Neutrophil (primary cell): ENCODE data around the gene NSD2.
"Not testable (repeated sequence)": the region's sequence is repeated elsewhere in the genome, so short reads cannot be mapped to it uniquely, and the experiment has no call there.

Source experiments
- H3K27ac ChIP-seq: fragments of 200-600 bp; sonication (generic); 2 replicates; pipeline ENCODE4 v1.5.1; 2016; ENCODE audit warnings: mild to moderate bottlenecking, moderate library complexity
- H3K27me3 ChIP-seq: fragments of 200-600 bp; sonication (generic); 2 replicates; pipeline ENCODE4 v1.6.0; 2016; ENCODE audit warnings: mild to moderate bottlenecking
- H3K36me3 ChIP-seq: fragments of 200-600 bp; sonication (generic); 2 replicates; pipeline ENCODE4 v1.5.1; 2017
- H3K4me1 ChIP-seq, 2 experiments: fragments of 200-600 bp in 1 of 2; sonication (generic) in 1 of 2; 1 replicate in 1 of 2; 2 replicates in 1 of 2; pipeline versions ENCODE4 v1.5.1 to v1.6.1; 2013 to 2016; ENCODE audit warnings: low read depth in 1 of 2, low read length in 1 of 2, mild to moderate bottlenecking in 1 of 2, moderate library complexity in 1 of 2; ENCODE audit not compliant: control insufficient read depth in 1 of 2, insufficient read depth in 1 of 2
- H3K4me3 ChIP-seq, 2 experiments: fragments of 200-600 bp in 1 of 2; sonication (generic) in 1 of 2; 1 replicate in 1 of 2; 2 replicates in 1 of 2; pipeline ENCODE4 v1.5.1; 2013 to 2016; ENCODE audit warnings: low read depth in 1 of 2, low read length in 1 of 2, mild to moderate bottlenecking in 1 of 2, moderate library complexity in 1 of 2
- H3K9me3 ChIP-seq: fragments of 200-600 bp; sonication (generic); 2 replicates; pipeline ENCODE4 v1.5.1; 2016
- TF ChIP-seq, protein P1 (sequence below): fragments of 200-600 bp; sonication (generic); IDR thresholded peaks from 2 replicates; pipeline ENCODE4 v1.5.1; 2016; ENCODE audit warnings: antibody characterized with exemption

Gene NSD2

DNA sequence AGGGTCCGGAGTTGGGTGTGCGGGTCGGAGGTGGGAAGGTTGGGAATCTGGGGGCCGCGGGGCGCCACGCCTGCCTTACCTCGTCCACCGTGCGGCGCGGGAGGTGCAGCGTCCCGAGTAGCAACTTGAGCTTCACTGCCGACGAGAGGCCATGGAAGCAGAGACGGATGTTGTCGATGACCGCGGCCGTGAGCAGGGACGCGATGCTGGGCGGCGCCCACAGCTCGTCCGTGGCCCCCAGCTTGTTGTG lies 137.4 kb downstream of the NSD2 start:
- Histone ChIP-seq H3K9me3 (no peaks in the 10 kb centered on the region), H3K4me1 (peaks cover 39 to 49% of the 10 kb centered on the region in 2 experiments), H3K27ac (peak overlapping the region; percentile 95), H3K27me3 (peaks cover 1% of the 10 kb centered on the region), H3K4me3 (peak overlapping the region; percentile 84 to 100), H3K36me3 (peaks cover 3% of the 10 kb centered on the region)
- TF ChIP-seq, protein P1, sequence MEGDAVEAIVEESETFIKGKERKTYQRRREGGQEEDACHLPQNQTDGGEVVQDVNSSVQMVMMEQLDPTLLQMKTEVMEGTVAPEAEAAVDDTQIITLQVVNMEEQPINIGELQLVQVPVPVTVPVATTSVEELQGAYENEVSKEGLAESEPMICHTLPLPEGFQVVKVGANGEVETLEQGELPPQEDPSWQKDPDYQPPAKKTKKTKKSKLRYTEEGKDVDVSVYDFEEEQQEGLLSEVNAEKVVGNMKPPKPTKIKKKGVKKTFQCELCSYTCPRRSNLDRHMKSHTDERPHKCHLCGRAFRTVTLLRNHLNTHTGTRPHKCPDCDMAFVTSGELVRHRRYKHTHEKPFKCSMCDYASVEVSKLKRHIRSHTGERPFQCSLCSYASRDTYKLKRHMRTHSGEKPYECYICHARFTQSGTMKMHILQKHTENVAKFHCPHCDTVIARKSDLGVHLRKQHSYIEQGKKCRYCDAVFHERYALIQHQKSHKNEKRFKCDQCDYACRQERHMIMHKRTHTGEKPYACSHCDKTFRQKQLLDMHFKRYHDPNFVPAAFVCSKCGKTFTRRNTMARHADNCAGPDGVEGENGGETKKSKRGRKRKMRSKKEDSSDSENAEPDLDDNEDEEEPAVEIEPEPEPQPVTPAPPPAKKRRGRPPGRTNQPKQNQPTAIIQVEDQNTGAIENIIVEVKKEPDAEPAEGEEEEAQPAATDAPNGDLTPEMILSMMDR: no peak

DNA sequence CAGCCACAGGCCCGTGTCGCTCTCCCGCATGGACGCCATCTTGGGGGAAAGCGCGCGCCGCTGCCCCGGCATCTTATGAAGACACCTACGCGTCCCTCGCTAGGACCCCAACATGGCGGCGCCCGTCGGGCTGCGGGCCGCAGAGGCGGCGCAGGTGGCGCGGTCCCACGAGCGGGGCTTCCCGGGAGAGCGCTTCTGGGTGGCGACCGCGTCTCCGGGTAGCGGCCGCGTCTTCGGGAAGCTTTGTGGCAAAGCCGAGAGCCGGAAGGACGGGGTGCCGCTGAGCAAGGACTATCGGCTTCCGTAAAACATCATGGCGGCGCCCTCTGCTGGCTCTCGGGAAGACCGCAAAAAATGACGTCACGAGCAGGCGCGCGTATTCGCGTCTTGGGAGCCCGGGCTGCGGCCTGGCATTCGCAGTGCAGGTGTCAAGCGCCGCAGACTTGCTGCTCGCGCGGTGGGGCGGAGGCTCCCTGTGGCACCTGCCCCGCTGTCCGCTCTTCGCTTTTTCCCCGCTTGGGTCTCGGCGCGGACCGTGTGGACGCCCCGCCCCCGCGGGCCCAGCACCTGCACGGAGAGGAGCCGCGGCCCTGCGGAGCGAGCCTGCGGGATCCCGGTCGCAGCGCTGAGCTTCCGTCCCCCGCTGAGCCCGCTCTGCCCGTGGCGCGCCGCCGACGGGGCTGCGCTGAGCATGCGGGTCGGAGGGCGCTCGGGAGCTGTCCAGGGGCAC lies 137.9 kb downstream of the NSD2 start, which contains the start of gene NELFA:
NELFA (minus strand) TSS at position 54 of the 730 bp plus-strand sequence; CDS start at position 39, 15 bp downstream.
- TF ChIP-seq, protein P1: peak; percentile 57
- Histone ChIP-seq H3K27ac (peak within 1 kb of the TSS; percentile 95), H3K27me3 (peaks cover 6% of the 10 kb centered on the region), H3K4me1 (peaks cover 39 to 49% of the 10 kb centered on the region in 2 experiments), H3K4me3 (peak within 1 kb of the TSS; percentile 84 to 100), H3K9me3 (no peaks in the 10 kb centered on the region), H3K36me3 (peaks cover 3% of the 10 kb centered on the region)

DNA sequence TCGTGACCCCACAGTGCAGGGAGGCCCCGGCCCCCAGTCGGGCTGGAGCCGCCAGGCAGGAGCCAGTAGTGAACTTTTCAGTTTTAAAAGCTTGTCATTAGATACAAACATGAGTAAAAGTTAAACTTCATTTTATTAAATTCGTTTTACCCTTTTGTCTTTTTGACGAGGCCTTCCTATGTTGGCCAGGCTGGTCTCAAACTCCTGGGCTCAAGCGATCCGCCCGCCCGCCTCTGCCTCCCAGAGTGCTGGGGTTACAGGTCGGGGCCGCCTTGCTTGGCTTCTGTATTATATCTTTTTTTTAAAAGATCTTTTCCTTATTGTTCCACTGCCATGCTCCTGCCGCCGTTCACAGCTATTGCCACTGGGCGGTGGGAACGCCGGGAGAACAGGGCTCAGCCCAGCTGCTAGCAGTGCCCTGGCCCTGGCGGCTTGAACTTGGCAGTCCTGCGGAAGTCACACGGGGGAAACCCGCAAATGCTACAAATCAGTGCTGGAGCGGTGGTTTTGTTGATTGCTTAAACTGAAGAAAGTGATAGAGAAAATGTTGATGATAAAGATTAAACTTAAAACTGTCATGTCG lies 138.5 kb downstream of the NSD2 start:
- Histone ChIP-seq H3K27ac (peak overlapping the region; percentile 95), H3K27me3 (peaks cover 13% of the 10 kb centered on the region), H3K36me3 (peaks cover 3% of the 10 kb centered on the region), H3K4me1 (peaks cover 39 to 49% of the 10 kb centered on the region in 2 experiments), H3K9me3 (no peaks in the 10 kb centered on the region), H3K4me3 (peak overlapping the region; percentile 84 to 100)
- TF ChIP-seq, protein P1: no peak

DNA sequence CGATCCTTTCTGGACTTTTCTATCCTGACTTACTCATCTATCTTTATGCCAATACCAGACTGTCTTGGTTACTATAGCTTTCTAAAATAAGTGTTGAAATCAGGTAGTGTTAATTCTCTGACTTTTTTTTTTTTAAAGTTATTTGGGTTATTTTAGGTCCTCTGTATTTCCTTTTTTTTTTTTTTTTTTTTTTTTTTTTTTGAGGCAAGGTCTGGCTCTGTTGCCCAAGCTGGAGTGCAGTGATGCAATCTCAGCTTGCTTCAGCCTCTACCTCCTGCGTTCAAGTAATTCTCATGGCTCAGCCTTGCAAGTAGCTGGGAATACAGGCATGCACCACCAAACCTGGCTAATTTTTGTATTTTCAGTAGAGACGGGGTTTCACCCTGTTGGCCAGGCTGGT lies 140.4 kb downstream of the NSD2 start:
- H3K4me1 ChIP-seq: peaks cover 39 to 49% of the 10 kb centered on the region in 2 experiments
- TF ChIP-seq, protein P1: no peak
- H3K27ac ChIP-seq: no peak overlapping the region
- H3K4me3 ChIP-seq: peak overlapping the region in 1 of 2 experiments; percentile 19
- H3K27me3 ChIP-seq: peaks cover 27% of the 10 kb centered on the region
- H3K9me3 ChIP-seq: no peaks in the 10 kb centered on the region
- no peaks in the 10 kb centered on the region for H3K36me3 ChIP-seq

DNA sequence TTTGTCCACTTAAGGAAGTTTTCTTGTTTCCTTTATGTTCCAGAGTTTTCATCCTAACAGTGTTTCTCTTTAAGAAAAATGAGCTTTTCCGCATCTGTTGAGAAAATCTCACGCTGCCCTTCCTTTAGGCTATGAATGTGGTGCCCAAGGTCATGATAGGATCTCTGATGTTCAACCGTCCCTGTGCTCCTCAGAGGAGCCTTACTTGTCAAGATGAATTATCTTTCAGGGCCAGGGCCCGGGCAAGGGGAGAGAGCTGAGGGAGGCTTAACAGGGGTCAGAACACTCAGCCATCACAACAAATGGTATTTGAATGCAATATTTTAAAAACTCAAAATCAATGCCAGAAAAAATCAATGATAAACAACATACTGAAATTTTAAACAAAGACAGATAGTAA lies 143.8 kb downstream of the NSD2 start:
- Histone ChIP-seq H3K27me3 (peaks cover 61% of the 10 kb centered on the region), H3K9me3 (no peaks in the 10 kb centered on the region), H3K4me1 (peaks cover 26 to 27% of the 10 kb centered on the region in 2 experiments), H3K27ac (no peak overlapping the region), H3K4me3 (no peak overlapping the region), H3K36me3 (no peaks in the 10 kb centered on the region)
- TF ChIP-seq, protein P1: no peak

DNA sequence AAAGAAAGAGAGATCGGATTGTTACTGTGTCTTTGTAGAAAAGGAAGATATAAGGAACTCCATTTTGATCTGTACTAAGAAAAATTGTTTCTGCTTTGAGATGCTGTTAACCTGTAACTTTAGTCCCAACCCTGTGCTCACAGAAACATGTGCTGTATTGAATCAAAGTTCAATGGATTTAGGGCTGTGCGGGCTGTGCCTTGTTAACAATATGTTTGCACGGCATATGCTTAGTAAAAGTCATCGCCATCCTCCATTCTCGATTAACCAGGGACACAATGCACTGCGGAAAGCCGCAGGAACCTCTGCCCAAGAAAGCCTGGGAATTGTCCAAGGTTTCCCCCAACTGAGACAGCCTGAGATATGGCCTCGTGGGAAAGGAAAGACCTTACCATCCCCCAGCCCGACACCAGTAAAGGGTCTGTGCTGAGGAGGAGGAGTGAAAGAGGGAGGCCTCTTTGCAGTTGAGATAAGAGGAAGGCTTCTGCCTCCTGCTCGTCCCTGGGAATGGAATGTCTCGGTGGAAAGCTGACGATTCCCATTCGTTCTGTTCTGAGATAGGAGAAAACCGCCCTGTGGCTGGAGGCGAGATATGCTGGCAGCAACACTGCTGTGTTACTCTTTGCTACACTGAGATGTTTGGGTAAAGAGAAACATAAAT lies 150.3 kb downstream of the NSD2 start:
- H3K9me3 ChIP-seq, H3K4me1 ChIP-seq, H3K4me3 ChIP-seq, H3K36me3 ChIP-seq, H3K27ac ChIP-seq: not testable (repeated sequence)
- H3K27me3 ChIP-seq: peaks cover 98% of the 10 kb centered on the region
